MM.1S (cell line): ENCODE results near the gene GRIK4.

Experiments used
- DNase-seq: peaks from one replicate; pipeline ENCODE4 v3.0.0-alpha.2; 2015
- H2AFZ ChIP-seq: fragments of 300-600 bp; sonication (generic); 2 replicates; pipeline ENCODE4 v1.6.0; 2016; ENCODE audit warnings: antibody characterized with exemption, low read length
- H3F3A ChIP-seq: fragments of 300-600 bp; sonication (generic); 2 replicates; pipeline ENCODE4 v1.6.1; 2016; ENCODE audit warnings: mild to moderate bottlenecking, antibody characterized with exemption, low read length, moderate library complexity, mixed read lengths; ENCODE audit not compliant: insufficient read depth
- H3K27ac ChIP-seq: fragments of 300-600 bp; sonication (generic); 2 replicates; pipeline ENCODE4 v1.5.1; 2016; ENCODE audit warnings: mild to moderate bottlenecking, low read length
- H3K27me3 ChIP-seq: fragments of 300-600 bp; sonication (generic); replicated peaks from 2 replicates; pipeline ENCODE4 v1.6.0; 2016; ENCODE audit warnings: low read length; ENCODE audit not compliant: insufficient read depth
- H3K36me3 ChIP-seq: fragments of 300-600 bp; sonication (generic); replicated peaks from 2 replicates; pipeline ENCODE4 v1.6.1; 2016; ENCODE audit warnings: mild to moderate bottlenecking, low read length, mixed read lengths; ENCODE audit not compliant: insufficient read depth
- H3K4me1 ChIP-seq: fragments of 300-600 bp; sonication (generic); 2 replicates; pipeline ENCODE4 v1.6.1; 2016; ENCODE audit warnings: low read length, mixed read lengths
- H3K4me2 ChIP-seq: fragments of 300-600 bp; sonication (generic); 2 replicates; pipeline ENCODE4 v1.6.0; 2016; ENCODE audit warnings: low read depth, low read length
- H3K4me3 ChIP-seq: fragments of 300-600 bp; sonication (generic); 2 replicates; pipeline ENCODE4 v1.5.1; 2016; ENCODE audit warnings: low read length, mixed read lengths
- H3K79me2 ChIP-seq: fragments of 300-600 bp; sonication (generic); 2 replicates; pipeline ENCODE4 v1.6.1; 2016; ENCODE audit warnings: mixed run types, low read length, mixed read lengths
- H3K9ac ChIP-seq: fragments of 300-600 bp; sonication (generic); 2 replicates; pipeline ENCODE4 v1.6.1; 2016; ENCODE audit warnings: low read length, mixed read lengths
- H3K9me2 ChIP-seq: fragments of 300-600 bp; sonication (generic); replicated peaks from 2 replicates; pipeline ENCODE4 v1.6.1; 2016; ENCODE audit warnings: mild to moderate bottlenecking, low read length, mixed read lengths; ENCODE audit not compliant: insufficient read depth
- H3K9me3 ChIP-seq: fragments of 300-600 bp; sonication (generic); replicated peaks from 2 replicates; pipeline ENCODE4 v1.6.1; 2016; ENCODE audit warnings: mild to moderate bottlenecking, low read length, mixed read lengths; ENCODE audit not compliant: insufficient read depth
- H4K20me1 ChIP-seq: fragments of 300-600 bp; sonication (generic); 2 replicates; pipeline ENCODE4 v1.6.1; 2016; ENCODE audit warnings: mild to moderate bottlenecking, low read length, moderate library complexity, mixed read lengths; ENCODE audit not compliant: insufficient read depth
- EZH2 ChIP-seq: fragments of 300-600 bp; sonication (generic); optimal IDR thresholded peaks from 2 replicates; pipeline ENCODE3; 2017; ENCODE audit warnings: low read depth, mild to moderate bottlenecking, antibody characterized with exemption, low read length, mixed read lengths
- EZH2phosphoT487 ChIP-seq: fragments of 300-600 bp; sonication (generic); IDR thresholded peaks from 2 replicates; pipeline ENCODE4 v1.6.1; 2018; ENCODE audit warnings: antibody characterized with exemption, low read length
- TF ChIP-seq, protein P1 (sequence below): fragments of 300-600 bp; sonication (generic); IDR thresholded peaks from 2 replicates; pipeline ENCODE4 v1.5.1; 2016; ENCODE audit warnings: antibody characterized with exemption, low read length, mixed read lengths

Gene GRIK4

GRCh38 chr11:120884154-120885020, 372.8 kb downstream of the GRIK4 start:
- H3K4me3 ChIP-seq = no peak overlapping the region
- H4K20me1 ChIP-seq = no peaks in the 10 kb centered on the region
- DNase-seq = no peak
- no peak overlapping the region for H3K4me2 ChIP-seq
- TF ChIP-seq, protein P1, sequence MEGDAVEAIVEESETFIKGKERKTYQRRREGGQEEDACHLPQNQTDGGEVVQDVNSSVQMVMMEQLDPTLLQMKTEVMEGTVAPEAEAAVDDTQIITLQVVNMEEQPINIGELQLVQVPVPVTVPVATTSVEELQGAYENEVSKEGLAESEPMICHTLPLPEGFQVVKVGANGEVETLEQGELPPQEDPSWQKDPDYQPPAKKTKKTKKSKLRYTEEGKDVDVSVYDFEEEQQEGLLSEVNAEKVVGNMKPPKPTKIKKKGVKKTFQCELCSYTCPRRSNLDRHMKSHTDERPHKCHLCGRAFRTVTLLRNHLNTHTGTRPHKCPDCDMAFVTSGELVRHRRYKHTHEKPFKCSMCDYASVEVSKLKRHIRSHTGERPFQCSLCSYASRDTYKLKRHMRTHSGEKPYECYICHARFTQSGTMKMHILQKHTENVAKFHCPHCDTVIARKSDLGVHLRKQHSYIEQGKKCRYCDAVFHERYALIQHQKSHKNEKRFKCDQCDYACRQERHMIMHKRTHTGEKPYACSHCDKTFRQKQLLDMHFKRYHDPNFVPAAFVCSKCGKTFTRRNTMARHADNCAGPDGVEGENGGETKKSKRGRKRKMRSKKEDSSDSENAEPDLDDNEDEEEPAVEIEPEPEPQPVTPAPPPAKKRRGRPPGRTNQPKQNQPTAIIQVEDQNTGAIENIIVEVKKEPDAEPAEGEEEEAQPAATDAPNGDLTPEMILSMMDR = no peak
- TF ChIP-seq EZH2 (no peak), EZH2phosphoT487 (no peak)
- H3K79me2 ChIP-seq = no peaks in the 10 kb centered on the region
- no peaks in the 10 kb centered on the region for H3F3A ChIP-seq
- H3K9me2 ChIP-seq = no peaks in the 10 kb centered on the region
- no peaks in the 10 kb centered on the region for H3K27me3 ChIP-seq
- H3K27ac ChIP-seq = no peak overlapping the region
- no peaks in the 10 kb centered on the region for H3K9me3 ChIP-seq
- no peaks in the 10 kb centered on the region for H3K36me3 ChIP-seq
- 0 out of 2 replicates have a peak, but pooled peaks cover 2% of the 10 kb centered on the region for H3K4me1 ChIP-seq
- H2AFZ ChIP-seq = no peak overlapping the region
- no peak overlapping the region for H3K9ac ChIP-seq

GRCh38 chr11:120890609-120891320, 379.2 kb downstream of the GRIK4 start:
- Histone ChIP-seq H3K4me1 (no peaks in the 10 kb centered on the region), H3K79me2 (no peaks in the 10 kb centered on the region), H2AFZ (no peak overlapping the region), H3K27ac (no peak overlapping the region), H4K20me1 (no peaks in the 10 kb centered on the region), H3F3A (no peaks in the 10 kb centered on the region), H3K9me3 (no peaks in the 10 kb centered on the region), H3K27me3 (no peaks in the 10 kb centered on the region), H3K4me3 (no peak overlapping the region), H3K9ac (no peak overlapping the region), H3K9me2 (no peaks in the 10 kb centered on the region), H3K4me2 (no peak overlapping the region), H3K36me3 (no peaks in the 10 kb centered on the region)
- TF ChIP-seq EZH2phosphoT487 (no peak), EZH2 (no peak)
- TF ChIP-seq, protein P1 = no peak
- no peak for DNase-seq

DNA sequence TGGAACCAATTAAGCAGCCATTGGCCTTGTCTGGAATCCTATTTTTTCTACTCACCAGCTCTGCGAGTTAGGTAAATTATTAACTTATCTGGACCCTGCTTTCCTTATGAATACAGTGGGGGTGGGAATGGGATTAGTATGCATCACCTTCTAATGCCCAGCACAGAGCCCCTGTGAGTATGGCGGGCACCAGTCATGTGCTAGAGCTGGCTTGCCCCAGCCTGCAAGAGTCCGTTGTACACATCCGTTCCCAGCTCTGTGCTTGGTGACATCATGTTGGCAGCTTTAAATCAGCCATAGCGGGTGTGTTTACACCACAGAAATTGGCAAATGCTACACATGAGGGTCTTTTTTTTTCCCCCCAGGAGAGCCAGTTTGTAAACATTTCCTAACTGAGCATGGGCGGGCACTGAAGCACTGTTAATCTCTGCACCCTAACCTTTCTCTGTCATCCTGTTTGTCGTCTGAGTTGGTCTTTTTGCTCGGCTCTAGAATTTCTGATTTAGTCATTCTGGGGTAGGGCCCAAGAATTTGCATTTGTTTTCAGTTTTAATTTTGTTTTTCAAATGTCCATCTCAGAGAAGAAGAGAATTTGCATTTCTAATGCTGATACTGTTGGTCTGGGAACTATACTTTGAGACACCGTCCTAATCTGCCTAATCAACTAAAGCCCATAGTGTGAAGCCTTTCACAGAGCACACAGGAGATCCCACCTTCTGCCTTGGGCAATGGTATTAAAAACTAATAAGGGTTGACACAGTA, 382.1 kb downstream of the GRIK4 start:
- Histone ChIP-seq H3K36me3 (no peaks in the 10 kb centered on the region), H3K4me1 (no peaks in the 10 kb centered on the region), H2AFZ (no peak overlapping the region), H3K79me2 (no peaks in the 10 kb centered on the region), H3K9ac (no peak overlapping the region), H3F3A (no peaks in the 10 kb centered on the region), H3K9me2 (no peaks in the 10 kb centered on the region), H3K4me2 (no peak overlapping the region), H4K20me1 (no peaks in the 10 kb centered on the region), H3K27ac (no peak overlapping the region), H3K9me3 (no peaks in the 10 kb centered on the region), H3K27me3 (no peaks in the 10 kb centered on the region), H3K4me3 (no peak overlapping the region)
- TF ChIP-seq, protein P1 = no peak
- TF ChIP-seq EZH2 (no peak), EZH2phosphoT487 (no peak)
- no peak for DNase-seq
